PC-9 (cell line): Measurements from ENCODE around the gene FCN2.

Experiments
- EZH2 ChIP-seq: fragments of 200-600 bp; sonication (generic); IDR thresholded peaks from 2 replicates; pipeline ENCODE4 v1.8.0; 2017; ENCODE audit warnings: antibody characterized with exemption, low read depth
- TF ChIP-seq, protein P1 (sequence below): fragments of 200-600 bp; sonication (generic); conservative IDR thresholded peaks from 2 replicates; pipeline ENCODE4 v1.6.1; 2017; ENCODE audit warnings: mixed run types, antibody characterized with exemption, mild to moderate bottlenecking, moderate library complexity

DNA sequence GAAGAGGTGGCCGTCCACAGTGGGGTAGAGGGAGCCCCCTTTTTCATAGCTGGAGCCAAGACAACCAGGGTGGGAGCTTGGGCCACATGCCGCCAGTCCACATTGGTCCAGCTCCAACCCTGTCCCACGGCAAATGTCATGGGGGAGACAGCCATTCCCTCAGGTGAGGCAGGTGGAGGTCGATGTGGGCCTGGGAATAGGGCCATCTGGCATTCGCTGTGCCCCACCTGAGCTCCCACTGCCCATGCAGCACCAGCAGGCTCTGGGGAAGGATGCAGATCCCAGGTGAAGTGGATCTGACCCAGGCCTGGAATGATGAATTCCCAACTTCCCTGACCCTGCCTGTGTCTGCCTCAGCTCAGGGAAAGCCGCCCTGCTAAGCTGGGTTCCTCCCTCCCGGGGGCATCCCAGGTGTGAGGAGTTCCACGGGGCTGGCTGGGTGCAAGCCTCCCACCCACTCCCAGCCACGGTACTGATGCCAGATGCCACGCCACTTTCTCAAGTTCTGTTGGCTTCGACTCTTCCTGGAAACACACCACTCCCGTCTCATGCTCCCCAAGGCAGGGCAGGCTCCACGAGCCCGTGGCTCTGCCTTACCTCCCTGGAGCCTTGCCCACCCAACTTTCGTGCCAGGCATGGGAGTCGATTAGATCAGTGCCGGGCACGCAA lies 25.2 kb upstream of the FCN2 start:
- TF ChIP-seq, protein P1, sequence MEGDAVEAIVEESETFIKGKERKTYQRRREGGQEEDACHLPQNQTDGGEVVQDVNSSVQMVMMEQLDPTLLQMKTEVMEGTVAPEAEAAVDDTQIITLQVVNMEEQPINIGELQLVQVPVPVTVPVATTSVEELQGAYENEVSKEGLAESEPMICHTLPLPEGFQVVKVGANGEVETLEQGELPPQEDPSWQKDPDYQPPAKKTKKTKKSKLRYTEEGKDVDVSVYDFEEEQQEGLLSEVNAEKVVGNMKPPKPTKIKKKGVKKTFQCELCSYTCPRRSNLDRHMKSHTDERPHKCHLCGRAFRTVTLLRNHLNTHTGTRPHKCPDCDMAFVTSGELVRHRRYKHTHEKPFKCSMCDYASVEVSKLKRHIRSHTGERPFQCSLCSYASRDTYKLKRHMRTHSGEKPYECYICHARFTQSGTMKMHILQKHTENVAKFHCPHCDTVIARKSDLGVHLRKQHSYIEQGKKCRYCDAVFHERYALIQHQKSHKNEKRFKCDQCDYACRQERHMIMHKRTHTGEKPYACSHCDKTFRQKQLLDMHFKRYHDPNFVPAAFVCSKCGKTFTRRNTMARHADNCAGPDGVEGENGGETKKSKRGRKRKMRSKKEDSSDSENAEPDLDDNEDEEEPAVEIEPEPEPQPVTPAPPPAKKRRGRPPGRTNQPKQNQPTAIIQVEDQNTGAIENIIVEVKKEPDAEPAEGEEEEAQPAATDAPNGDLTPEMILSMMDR = no peak
- no peak for TF ChIP-seq EZH2
